HepG2 (cell line): ENCODE results near the gene FGA. TPM values are rescaled to one million over a fixed set of nuclear protein-coding genes. Genes with fewer than 3 reads are reported as not detected.
A peak's percentile ranks its signal among the peaks of the same experiment; 100 is the strongest.

ENCODE experiments used
- ATAC-seq: fragments of 200-7000 bp; cut with Tn5 transposase; 3 replicates; pipeline ENCODE4 v1.9.1; 2020; ENCODE audit warnings: mild to moderate bottlenecking, moderate library complexity
- BruUV-seq: library from RNA; stranded (reverse); fragments of 400-500 nt; replicated peaks from 2 replicates; lab custom pipeline; 2021; lab: Mats Ljungman, UMichigan
- CTCF ChIA-PET: fragments of 300-600 bp; formaldehyde crosslinking; extraction: SDS; loops from one replicate; lab custom pipeline; 2021; ENCODE audit warnings: low total read pairs, inconsistent platforms, low intra/inter-chr PET ratio; lab: Yijun Ruan, JAX
- POLR2A ChIA-PET: fragments of 350-600 bp; sonication (Branson Sonifier 250); formaldehyde crosslinking; loops from one replicate; lab custom pipeline; 2020; ENCODE audit warnings: antibody characterized with exemption, inconsistent platforms; lab: Yijun Ruan, JAX
- DNase-seq: peaks from one replicate; pipeline ENCODE4 v3.0.0-alpha.2; 2015; ENCODE audit warnings: low spot score
- FAIRE-seq: peaks from 3 replicates; lab custom pipeline; 2011; peaks lifted over from hg19 to GRCh38; lab: Jason Lieb, UNC
- H2AFZ ChIP-seq: one replicate; pipeline ENCODE4 v1.6.1; 2011; ENCODE audit warnings: low read length, inconsistent platforms
- H3K27ac ChIP-seq: fragments of 300-600 bp; 3 replicates; pipeline ENCODE4 v1.8.0; 2011; ENCODE audit warnings: mixed run types, mild to moderate bottlenecking, mixed read lengths, low read length, inconsistent platforms; ENCODE audit not compliant: insufficient read depth; ENCODE audit errors: extremely low read length
- H3K27me3 ChIP-seq, 2 experiments: fragments of 200-600 bp in 1 of 2; 2 replicates in 1 of 2; 3 replicates in 1 of 2; pipeline versions ENCODE4 v1.6.0 to v1.8.0; 2011; ENCODE audit warnings: low read length in 2 of 2, mild to moderate bottlenecking in 2 of 2, moderate library complexity in 2 of 2, inconsistent platforms in 1 of 2; ENCODE audit not compliant: insufficient read depth in 2 of 2, control insufficient read depth in 1 of 2
- H3K36me3 ChIP-seq, 2 experiments: fragments of 200-600 bp in 1 of 2; replicated peaks in 1 of 2; 2 replicates in 1 of 2; 3 replicates in 1 of 2; pipeline versions ENCODE4 v1.5.1 to v1.8.0; 2011; ENCODE audit warnings: low read length in 2 of 2, inconsistent platforms in 1 of 2; ENCODE audit not compliant: insufficient read depth in 2 of 2, control insufficient read depth in 1 of 2
- H3K4me1 ChIP-seq: 2 replicates; pipeline ENCODE4 v1.5.1; 2012; ENCODE audit warnings: low read length, inconsistent platforms; ENCODE audit not compliant: insufficient read depth
- H3K4me2 ChIP-seq: 2 replicates; pipeline ENCODE4 v1.6.0; 2011; ENCODE audit warnings: low read depth, low read length, inconsistent platforms
- H3K4me3 ChIP-seq, 3 experiments: fragments of 200-600 bp in 1 of 3; sonication (generic), shearing (Covaris generic) in 1 of 3; replicated peaks in 1 of 3; 2 replicates each; pipeline ENCODE4 v1.5.1; 2011 to 2016; ENCODE audit warnings: low read length in 3 of 3, inconsistent platforms in 2 of 3, low read depth in 2 of 3, mild to moderate bottlenecking in 2 of 3, control low read depth in 1 of 3, mixed read lengths in 1 of 3; ENCODE audit not compliant: insufficient read depth in 1 of 3
- H3K79me2 ChIP-seq: one replicate; pipeline ENCODE4 v1.6.1; 2011; ENCODE audit warnings: low read length, inconsistent platforms; ENCODE audit not compliant: insufficient read depth
- H3K9ac ChIP-seq: 2 replicates; pipeline ENCODE4 v1.6.0; 2011; ENCODE audit warnings: mild to moderate bottlenecking, low read depth, low read length, inconsistent platforms; ENCODE audit not compliant: insufficient read depth
- H3K9me3 ChIP-seq: 2 replicates; pipeline ENCODE4 v1.5.1; 2012; ENCODE audit warnings: mild to moderate bottlenecking, low read length
- H4K20me1 ChIP-seq: 2 replicates; pipeline ENCODE4 v1.6.0; 2011; ENCODE audit warnings: inconsistent platforms, mild to moderate bottlenecking, low read length, moderate library complexity; ENCODE audit not compliant: insufficient read depth
- AGO2 ChIP-seq: fragments of 200-400 bp; formaldehyde crosslinking; optimal IDR thresholded peaks from 2 replicates; pipeline ENCODE3; 2017; ENCODE audit warnings: mild to moderate bottlenecking, low read depth, low read length, moderate library complexity
- HNRNPL ChIP-seq: fragments of 200-400 bp; formaldehyde crosslinking; IDR thresholded peaks from 2 replicates; pipeline ENCODE4 v1.6.1; 2017; ENCODE audit warnings: mild to moderate bottlenecking, low read depth, low read length
- HOXD1 ChIP-seq: sonication (generic); formaldehyde crosslinking; IDR thresholded peaks from 2 replicates; pipeline ENCODE4 v1.5.0; 2020; ENCODE audit warnings: missing genetic modification reagents
- LCORL ChIP-seq, 2 experiments: fragments of 450-650 bp in 1 of 2; sonication (generic) in 1 of 2; formaldehyde crosslinking in 1 of 2; IDR thresholded peaks; 2 replicates each; pipeline versions ENCODE4 v1.5.0 to v1.6.1; 2017 to 2020; ENCODE audit warnings: antibody characterized with exemption in 1 of 2, missing genetic modification reagents in 1 of 2
- RBFOX2 ChIP-seq: fragments of 200-400 bp; formaldehyde crosslinking; IDR thresholded peaks from 2 replicates; pipeline ENCODE4 v1.6.1; 2017; ENCODE audit warnings: low read depth, mild to moderate bottlenecking, low read length
- ZZZ3 ChIP-seq: sonication (generic); formaldehyde crosslinking; IDR thresholded peaks from 2 replicates; pipeline ENCODE4 v1.4.0; 2020; ENCODE audit warnings: missing genetic modification reagents, mild to moderate bottlenecking, borderline replicate concordance
- WGBS: methylation state at CpG from one replicate; pipeline ENCODE4 v1.1.6; 2017; ENCODE audit warnings: low lambda C conversion rate; 5-methylcytosine and 5-hydroxymethylcytosine counted together
- in situ Hi-C: cut with HindIII; loops from 2 replicates; pipeline ENCODE4 v1.10.0; 2017; ENCODE audit warnings: low pct_unique_long_range_greater_than_20kb; ENCODE audit not compliant: extremely low pct_ligation_motif_present
- intact Hi-C: fragments of 100-400 bp; cut with micrococcal nuclease; formaldehyde crosslinking; loops from one replicate; pipeline ENCODE4 v1.10.0; 2022; ENCODE audit not compliant: unreplicated experiment
- polyA plus RNA-seq, 8 experiments: library from polyadenylated mRNA; depleted of rRNA in 3 of 8; stranded (reverse) in 7 of 8; unstranded in 1 of 8; fragments of >200 nt; fragmentation: Illumina TruSeq in 4 of 8; extraction: Trizol in 4 of 8; gene quantifications; 2 replicates each; pipeline versions ENCODE4 v1.2.1 to v1.2.3, GENCODE V29; 2011 to 2016; ENCODE audit warnings: low read depth in 4 of 8, missing spikeins in 1 of 8, mixed read lengths in 1 of 8; ENCODE audit not compliant: insufficient read depth in 1 of 8
- total RNA-seq, 5 experiments: library from RNA; depleted of rRNA; stranded (reverse); fragments of >200 nt; fragmentation: Illumina TruSeq; extraction: Trizol; gene quantifications; 2 replicates each; pipeline ENCODE4 v1.2.3, GENCODE V29; 2016; ENCODE audit warnings: low read depth in 1 of 5
- TF ChIP-seq, protein P1 (sequence below), 2 experiments: fragments of 450-650 bp in 1 of 2; sonication (generic) in 1 of 2; formaldehyde crosslinking; IDR thresholded peaks; 2 replicates each; pipeline versions ENCODE4 v1.5.0 to v1.8.0; 2020 to 2022; ENCODE audit warnings: mild to moderate bottlenecking in 1 of 2, missing genetic modification reagents in 1 of 2

The FGA gene
- total and polyA plus RNA-seq, 2 of the 13 experiments (the other 11 are each of a cell fraction or from before 2014, with no cell fraction given) = 640 to 1,523 TPM

DNA sequence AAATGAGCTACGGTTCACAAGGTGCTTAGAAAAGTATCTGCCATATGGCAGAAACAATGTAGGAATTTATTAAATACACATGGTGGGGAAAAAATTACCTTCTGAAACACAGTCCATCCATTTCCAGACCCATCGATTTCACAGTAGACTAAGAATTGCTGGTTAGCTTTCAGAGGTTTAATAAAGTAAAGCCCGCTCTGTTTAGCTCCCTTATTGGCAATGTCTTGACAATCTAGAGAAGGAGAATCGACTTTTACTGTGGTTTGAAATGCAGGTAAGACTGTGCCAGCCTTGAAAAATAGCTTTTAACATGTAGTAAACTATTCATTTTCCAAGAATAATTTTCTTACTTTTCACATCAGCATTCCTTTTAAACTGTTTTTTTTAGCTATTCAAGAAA is 19.0 kb upstream of the FGA start:
- H3K9ac ChIP-seq = peak overlapping the region; percentile 49; the same call in 1 of the 2 replicates
- DNase-seq = no peak
- H2AFZ ChIP-seq = no peak overlapping the region
- TF ChIP-seq, protein P1, sequence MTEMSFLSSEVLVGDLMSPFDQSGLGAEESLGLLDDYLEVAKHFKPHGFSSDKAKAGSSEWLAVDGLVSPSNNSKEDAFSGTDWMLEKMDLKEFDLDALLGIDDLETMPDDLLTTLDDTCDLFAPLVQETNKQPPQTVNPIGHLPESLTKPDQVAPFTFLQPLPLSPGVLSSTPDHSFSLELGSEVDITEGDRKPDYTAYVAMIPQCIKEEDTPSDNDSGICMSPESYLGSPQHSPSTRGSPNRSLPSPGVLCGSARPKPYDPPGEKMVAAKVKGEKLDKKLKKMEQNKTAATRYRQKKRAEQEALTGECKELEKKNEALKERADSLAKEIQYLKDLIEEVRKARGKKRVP (CRISPR knock-in tag; IDR thresholded peaks at IDR 0.05) = no peak
- TF ChIP-seq HOXD1 (CRISPR knock-in tag) (no peak), LCORL (IDR thresholded peaks at IDR 0.05) (no peak), LCORL (CRISPR knock-in tag; IDR thresholded peaks at IDR 0.05) (no peak), RBFOX2 (peak; percentile 94), HNRNPL (0 out of 2 replicates have a peak, but pooled peaks have one; percentile 28), ZZZ3 (CRISPR knock-in tag) (no peak), AGO2 (peak; percentile 83)
- WGBS = 89% methylated on average over 4 of the region's 4 CpGs
- peaks cover 47% of the 10 kb centered on the region for H3K79me2 ChIP-seq
- peaks cover 2 to 47% of the 10 kb centered on the region in 2 experiments; a peak in 4 of 5 replicates for H3K36me3 ChIP-seq
- POLR2A ChIA-PET = interaction anchor here (4.7 to 15.2 kb wide), 3 partner anchors 9 to 21 kb away, joined by 24 to 468 read pairs (median 127); partner anchors contain the start of gene FGA
- intact Hi-C loops = no loop called here
- H3K9me3 ChIP-seq = no peaks in the 10 kb centered on the region
- H3K4me3 ChIP-seq = peak overlapping the region; percentile 18 to 74 (median 45); a peak in 5 of 6 replicates
- in situ Hi-C loops = no loop called here
- CTCF ChIA-PET = no interaction called here
- BruUV-seq = no TSS peak
- peaks cover 70% of the 10 kb centered on the region for H3K4me1 ChIP-seq
- no peaks in the 10 kb centered on the region for H3K27me3 ChIP-seq
- no peaks in the 10 kb centered on the region; the same call in 1 of the 2 replicates for H4K20me1 ChIP-seq
- peak overlapping the region; percentile 78 for H3K27ac ChIP-seq
- no peak for ATAC-seq
- peak overlapping the region; percentile 73 for H3K4me2 ChIP-seq
- no peak for FAIRE-seq
